ENCODE results near the gene ZNF414. TPM values are rescaled to one million over a fixed set of nuclear protein-coding genes. Genes with fewer than 3 reads are reported as not detected.
A peak's percentile ranks its signal among the peaks of the same experiment; 100 is the strongest.

ZNF414 gene
- total and polyA plus RNA-seq, 2 donors (not counting 1 experiment from before 2014, with no cell fraction given) = 43.8 to 52.0 TPM

- no peaks in the 10 kb centered on the region for H3K27me3 ChIP-seq (replicated peaks in 1 of 4; ENCODE audit: control extremely low read depth in 1 of 4, control insufficient read depth in 3 of 4, insufficient read depth in 4 of 4, low read length in 3 of 4)
- no peak overlapping the region for H3K27ac ChIP-seq (ENCODE audit: low read length in 2 of 2)
- peaks cover under 1% of the 10 kb centered on the region for H3K79me2 ChIP-seq (ENCODE audit: control insufficient read depth, insufficient read depth, low read length)
- H3K4me1 ChIP-seq (ENCODE audit: control insufficient read depth in 2 of 2, insufficient read depth in 2 of 2, low read length in 2 of 2) = peaks cover 16 to 19% of the 10 kb centered on the region in 2 donors
- ATAC-seq (ENCODE audit: low read depth) = no peak
- H3K9me3 ChIP-seq (ENCODE audit: control extremely low read depth in 1 of 3, control insufficient read depth in 2 of 3, insufficient read depth in 1 of 3, low read length in 2 of 3) = peaks cover 0 to 4% (median 0%) of the 10 kb centered on the region in 3 donors
- no peak overlapping the region for H3K4me3 ChIP-seq (ENCODE audit: control extremely low read depth in 1 of 5, extremely low read depth in 1 of 5, insufficient read depth in 1 of 5, low read depth in 2 of 5, low read length in 4 of 5)
- Mint-ChIP-seq H3K4me3 (no peak overlapping the region), H3K27me3 (no peaks in the 10 kb centered on the region), H3K9me3 (ENCODE audit: insufficient read depth) (no peaks in the 10 kb centered on the region), H3K27ac (no peak overlapping the region), H3K4me1 (peaks cover 23% of the 10 kb centered on the region)
- H3K4me2 ChIP-seq (replicated peaks; ENCODE audit: low read depth, low read length, poor library complexity, severe bottlenecking) = no peak overlapping the region
- peaks cover 13% of the 10 kb centered on the region for H4K20me1 ChIP-seq (ENCODE audit: control insufficient read depth, insufficient read depth, low read length, poor library complexity, severe bottlenecking)
- POLR2A ChIA-PET = interaction anchor here (0.6 kb wide), 1 partner anchor 17 kb away, joined by 3 read pairs; no protein-coding TSS in a partner anchor
- peaks cover 0 to 26% of the 10 kb centered on the region in 2 experiments for H3K36me3 ChIP-seq (replicated peaks in 1 of 2; ENCODE audit: control extremely low read depth in 1 of 2, control insufficient read depth in 1 of 2, extremely low read depth in 1 of 2, insufficient read depth in 2 of 2, low read length in 1 of 2)
- TF ChIP-seq EZH2 (IDR thresholded peaks at IDR 0.05; ENCODE audit: borderline replicate concordance, insufficient read depth, low read depth, low read length, poor library complexity, severe bottlenecking) = no peak
- WGBS (ENCODE audit: insufficient coverage) = 98% methylated on average over 4 of the region's 6 CpGs
- intact Hi-C loops (cut with micrococcal nuclease) = no loop called here
- CTCF ChIA-PET = interaction anchor here (1.1 kb wide), 1 partner anchor 14 kb away, joined by 3 read pairs; no protein-coding TSS in a partner anchor
- no peak overlapping the region for H2AFZ ChIP-seq (ENCODE audit: insufficient read depth, low read depth, low read length, poor library complexity, severe bottlenecking)
- DNase-seq = no peak
- H3K9ac ChIP-seq (ENCODE audit: low read length) = no peak overlapping the region
These were observed 22.4 kb downstream of the ZNF414 start for GRCh38 chr19:8491574-8491973.

GRCh38 chr19:8490873-8491272 lies 23.1 kb downstream of the ZNF414 start:
- no peak for DNase-seq
- Histone ChIP-seq H3K4me2 (replicated peaks; ENCODE audit: low read depth, low read length, poor library complexity, severe bottlenecking) (no peak overlapping the region), H3K4me1 (ENCODE audit: control insufficient read depth in 2 of 2, insufficient read depth in 2 of 2, low read length in 2 of 2) (peaks cover 16 to 24% of the 10 kb centered on the region in 2 donors), H2AFZ (ENCODE audit: insufficient read depth, low read depth, low read length, poor library complexity, severe bottlenecking) (no peak overlapping the region), H3K9me3 (ENCODE audit: control extremely low read depth in 1 of 3, control insufficient read depth in 2 of 3, insufficient read depth in 1 of 3, low read length in 2 of 3) (peaks cover 0 to 5% (median 0%) of the 10 kb centered on the region in 3 donors), H3K36me3 (replicated peaks in 1 of 2; ENCODE audit: control extremely low read depth in 1 of 2, control insufficient read depth in 1 of 2, extremely low read depth in 1 of 2, insufficient read depth in 2 of 2, low read length in 1 of 2) (peaks cover 0 to 33% of the 10 kb centered on the region in 2 experiments), H3K4me3 (ENCODE audit: control extremely low read depth in 1 of 5, extremely low read depth in 1 of 5, insufficient read depth in 1 of 5, low read depth in 2 of 5, low read length in 4 of 5) (no peak overlapping the region), H3K9ac (ENCODE audit: low read length) (no peak overlapping the region), H3K27ac (ENCODE audit: low read length in 2 of 2) (no peak overlapping the region), H3K79me2 (ENCODE audit: control insufficient read depth, insufficient read depth, low read length) (peaks cover 7% of the 10 kb centered on the region), H3K27me3 (replicated peaks in 1 of 4; ENCODE audit: control extremely low read depth in 1 of 4, control insufficient read depth in 3 of 4, insufficient read depth in 4 of 4, low read length in 3 of 4) (no peaks in the 10 kb centered on the region), H4K20me1 (ENCODE audit: control insufficient read depth, insufficient read depth, low read length, poor library complexity, severe bottlenecking) (peaks cover 20% of the 10 kb centered on the region)
- Mint-ChIP-seq H3K27me3 (no peaks in the 10 kb centered on the region), H3K9me3 (ENCODE audit: insufficient read depth) (no peaks in the 10 kb centered on the region), H3K4me3 (no peak overlapping the region), H3K4me1 (peaks cover 26% of the 10 kb centered on the region), H3K27ac (peak overlapping the region; percentile 46)
- ChIA-PET POLR2A (no interaction called here), CTCF (no interaction called here)
- no peak for ATAC-seq (ENCODE audit: low read depth)
- 92% methylated on average over 9 of the region's 12 CpGs for WGBS (ENCODE audit: insufficient coverage)
- intact Hi-C loops (cut with micrococcal nuclease) = no loop called here
- TF ChIP-seq CTCF (IDR thresholded peaks at IDR 0.05) (no peak), EZH2 (IDR thresholded peaks at IDR 0.05; ENCODE audit: borderline replicate concordance, insufficient read depth, low read depth, low read length, poor library complexity, severe bottlenecking) (no peak)

All from B cell (primary cell).